Activated naive CD4-positive, alpha-beta T cell treated with Interleukin-2 at 50 U/mL for 16 hours (primary cell): Measurements from ENCODE around the gene CAPN13.
"Not testable (repeated sequence)": the region's sequence is repeated elsewhere in the genome, so short reads cannot be mapped to it uniquely, and the experiment has no call there.

Source experiments
- DNase-seq: peaks from one replicate; pipeline ENCODE4 v3.0.0-alpha.2; 2020

The CAPN13 gene

GRCh38 chr2:30701782-30702181, 105.5 kb downstream of the CAPN13 start:
- no peak for DNase-seq

- not testable (repeated sequence) for DNase-seq
These were observed 109.8 kb downstream of the CAPN13 start for GRCh38 chr2:30697242-30698103.

GRCh38 chr2:30695749-30696148, 111.5 kb downstream of the CAPN13 start:
- DNase-seq = no peak

- DNase-seq = no peak
These were observed 112.8 kb downstream of the CAPN13 start for GRCh38 chr2:30694286-30695055.

GRCh38 chr2:30693821-30694281, 113.4 kb downstream of the CAPN13 start:
- no peak for DNase-seq

- no peak for DNase-seq
These were observed 114.4 kb downstream of the CAPN13 start for GRCh38 chr2:30692829-30693275.

GRCh38 chr2:30691948-30692828, 115.1 kb downstream of the CAPN13 start:
- no peak for DNase-seq

GRCh38 chr2:30691091-30691947, 115.9 kb downstream of the CAPN13 start:
- no peak for DNase-seq

- no peak for DNase-seq
These were observed 117.1 kb downstream of the CAPN13 start for GRCh38 chr2:30690126-30690561.

GRCh38 chr2:30689496-30690125, 117.6 kb downstream of the CAPN13 start:
- no peak for DNase-seq

- DNase-seq = no peak
These were observed 118.3 kb downstream of the CAPN13 start for GRCh38 chr2:30688956-30689401.

GRCh38 chr2:30686669-30687068, 120.6 kb downstream of the CAPN13 start:
- DNase-seq = no peak

GRCh38 chr2:30686000-30686399, 121.2 kb downstream of the CAPN13 start:
- DNase-seq = no peak

- no peak for DNase-seq
These were observed 122.2 kb downstream of the CAPN13 start for GRCh38 chr2:30684996-30685395.

- DNase-seq = no peak
These were observed 122.7 kb downstream of the CAPN13 start for GRCh38 chr2:30684516-30684915.

- DNase-seq = no peak
These were observed 123.2 kb downstream of the CAPN13 start for GRCh38 chr2:30684026-30684425.

- DNase-seq = no peak
These were observed 123.8 kb downstream of the CAPN13 start for GRCh38 chr2:30683236-30683956.

- no peak for DNase-seq
These were observed 126.2 kb downstream of the CAPN13 start for GRCh38 chr2:30681022-30681421.

GRCh38 chr2:30680121-30680520, 127.1 kb downstream of the CAPN13 start:
- no peak for DNase-seq

- no peak for DNase-seq
These were observed 127.7 kb downstream of the CAPN13 start for GRCh38 chr2:30679426-30680088.
